Measurements from ENCODE around the gene SLC1A7. TPM values are rescaled to one million over a fixed set of nuclear protein-coding genes. Genes with fewer than 3 reads are reported as not detected.

Gene SLC1A7
- total and polyA plus RNA-seq, 4 donors: 0.21 to 0.67 (median 0.43) TPM

DNA sequence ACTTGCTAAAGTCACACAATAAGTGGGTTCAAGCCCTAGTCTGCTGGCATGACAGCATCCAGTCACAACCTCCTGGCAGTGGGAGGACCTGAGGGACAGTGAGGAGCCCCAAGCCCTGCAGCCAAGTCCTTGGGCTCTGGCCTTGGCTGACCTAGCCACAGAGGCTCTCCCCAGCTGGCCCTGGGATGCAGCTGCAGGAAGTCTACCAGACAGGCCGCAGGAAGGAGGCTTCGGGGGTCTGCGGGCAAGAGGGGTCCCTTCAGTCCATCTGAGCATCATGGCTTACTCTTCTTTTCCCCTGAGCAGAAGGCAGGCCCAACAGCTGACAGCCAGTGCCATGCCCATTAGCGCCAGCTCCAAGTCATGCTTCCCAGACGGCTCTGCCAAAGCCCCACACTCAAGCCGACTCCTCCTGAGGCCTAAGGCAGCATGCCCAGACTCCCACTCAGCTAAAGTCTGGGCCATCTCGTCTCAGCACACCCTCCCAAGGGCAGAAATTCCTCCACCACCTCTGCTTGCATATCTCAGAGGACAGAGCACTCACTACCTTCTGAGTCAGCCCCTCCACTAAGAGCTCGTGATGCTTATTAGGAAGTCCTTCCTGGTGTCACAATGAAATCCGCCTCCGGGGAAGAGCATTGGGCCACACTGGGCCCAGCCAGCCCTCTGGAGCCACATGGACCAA, 20.1 kb downstream of the SLC1A7 start (continued):
- no peak for TF ChIP-seq HNF4A (conservative IDR thresholded peaks at IDR 0.05)
- no peak for TF ChIP-seq RAD21 (IDR thresholded peaks at IDR 0.05)
- TF ChIP-seq, protein P1, sequence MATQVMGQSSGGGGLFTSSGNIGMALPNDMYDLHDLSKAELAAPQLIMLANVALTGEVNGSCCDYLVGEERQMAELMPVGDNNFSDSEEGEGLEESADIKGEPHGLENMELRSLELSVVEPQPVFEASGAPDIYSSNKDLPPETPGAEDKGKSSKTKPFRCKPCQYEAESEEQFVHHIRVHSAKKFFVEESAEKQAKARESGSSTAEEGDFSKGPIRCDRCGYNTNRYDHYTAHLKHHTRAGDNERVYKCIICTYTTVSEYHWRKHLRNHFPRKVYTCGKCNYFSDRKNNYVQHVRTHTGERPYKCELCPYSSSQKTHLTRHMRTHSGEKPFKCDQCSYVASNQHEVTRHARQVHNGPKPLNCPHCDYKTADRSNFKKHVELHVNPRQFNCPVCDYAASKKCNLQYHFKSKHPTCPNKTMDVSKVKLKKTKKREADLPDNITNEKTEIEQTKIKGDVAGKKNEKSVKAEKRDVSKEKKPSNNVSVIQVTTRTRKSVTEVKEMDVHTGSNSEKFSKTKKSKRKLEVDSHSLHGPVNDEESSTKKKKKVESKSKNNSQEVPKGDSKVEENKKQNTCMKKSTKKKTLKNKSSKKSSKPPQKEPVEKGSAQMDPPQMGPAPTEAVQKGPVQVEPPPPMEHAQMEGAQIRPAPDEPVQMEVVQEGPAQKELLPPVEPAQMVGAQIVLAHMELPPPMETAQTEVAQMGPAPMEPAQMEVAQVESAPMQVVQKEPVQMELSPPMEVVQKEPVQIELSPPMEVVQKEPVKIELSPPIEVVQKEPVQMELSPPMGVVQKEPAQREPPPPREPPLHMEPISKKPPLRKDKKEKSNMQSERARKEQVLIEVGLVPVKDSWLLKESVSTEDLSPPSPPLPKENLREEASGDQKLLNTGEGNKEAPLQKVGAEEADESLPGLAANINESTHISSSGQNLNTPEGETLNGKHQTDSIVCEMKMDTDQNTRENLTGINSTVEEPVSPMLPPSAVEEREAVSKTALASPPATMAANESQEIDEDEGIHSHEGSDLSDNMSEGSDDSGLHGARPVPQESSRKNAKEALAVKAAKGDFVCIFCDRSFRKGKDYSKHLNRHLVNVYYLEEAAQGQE (IDR thresholded peaks at IDR 0.05): no peak
- no peak for TF ChIP-seq MAX (IDR thresholded peaks at IDR 0.05)

- Histone ChIP-seq H3K27ac (ENCODE audit: low read depth in 1 of 2, low read length in 2 of 2) (no peak overlapping the region), H3K36me3 (ENCODE audit: control insufficient read depth in 4 of 4, insufficient read depth in 3 of 4, low read depth in 1 of 4, low read length in 3 of 4) (no peaks in the 10 kb centered on the region), H3K9ac (ENCODE audit: low read depth in 1 of 2, low read length in 2 of 2) (no peak overlapping the region), H3K4me3 (ENCODE audit: low read depth in 1 of 3, low read length in 3 of 3) (no peak overlapping the region), H3K27me3 (ENCODE audit: control insufficient read depth in 4 of 4, insufficient read depth in 4 of 4, low read length in 3 of 4) (no peaks in the 10 kb centered on the region), H3K4me1 (ENCODE audit: control insufficient read depth in 4 of 4, insufficient read depth in 4 of 4, low read length in 3 of 4) (peaks cover 0 to 1% (median 0%) of the 10 kb centered on the region in 4 donors), H3K9me3 (ENCODE audit: control insufficient read depth in 4 of 4, low read length in 3 of 4) (no peaks in the 10 kb centered on the region)
- TF ChIP-seq FOXA1 (IDR thresholded peaks at IDR 0.05): no peak
- no peak for TF ChIP-seq NR2F2 (IDR thresholded peaks at IDR 0.05)
- TF ChIP-seq JUND (IDR thresholded peaks at IDR 0.05): no peak
- no peak for TF ChIP-seq MAX (IDR thresholded peaks at IDR 0.05)
- TF ChIP-seq YY1 (IDR thresholded peaks at IDR 0.05): no peak
- TF ChIP-seq RAD21 (IDR thresholded peaks at IDR 0.05): no peak
- no peak for TF ChIP-seq RXRA (IDR thresholded peaks at IDR 0.05)
- no peak for TF ChIP-seq HNF4A (conservative IDR thresholded peaks at IDR 0.05)
- no peak for TF ChIP-seq TAF1 (conservative IDR thresholded peaks at IDR 0.05)
- TF ChIP-seq FOXA2 (IDR thresholded peaks at IDR 0.05): no peak
- TF ChIP-seq EGR1 (IDR thresholded peaks at IDR 0.05; ENCODE audit: low read depth in 2 of 2): no peak
- no peak for TF ChIP-seq ZBTB33 (IDR thresholded peaks at IDR 0.05)
- TF ChIP-seq SP1 (IDR thresholded peaks at IDR 0.05): no peak
- TF ChIP-seq, protein P1 (IDR thresholded peaks at IDR 0.05): no peak
- TF ChIP-seq HNF4G (IDR thresholded peaks at IDR 0.05): no peak
- TF ChIP-seq GABPA (IDR thresholded peaks at IDR 0.05 in 1 of 2, conservative IDR thresholded peaks at IDR 0.05 in 1 of 2): no peak
- 65% methylated on average over 18 of the region's 18 CpGs for WGBS
- peak; percentile 51 for DNase-seq (ENCODE audit: low spot score)
These were observed 20.9 kb downstream of the SLC1A7 start for GRCh38 chr1:53121319-53122172.
